GM21360 (cell line): ENCODE measurements around the gene RAB6C.
"Not testable (repeated sequence)": the region's sequence is repeated elsewhere in the genome, so short reads cannot be mapped to it uniquely, and the experiment has no call there.

Experiments used
- ATAC-seq: cut with Tn5 transposase; IDR thresholded peaks from one replicate; pipeline ENCODE4 v1.9.1; 2021; ENCODE audit warnings: mild to moderate bottlenecking, moderate library complexity; ENCODE audit not compliant: unreplicated experiment

RAB6C gene

DNA sequence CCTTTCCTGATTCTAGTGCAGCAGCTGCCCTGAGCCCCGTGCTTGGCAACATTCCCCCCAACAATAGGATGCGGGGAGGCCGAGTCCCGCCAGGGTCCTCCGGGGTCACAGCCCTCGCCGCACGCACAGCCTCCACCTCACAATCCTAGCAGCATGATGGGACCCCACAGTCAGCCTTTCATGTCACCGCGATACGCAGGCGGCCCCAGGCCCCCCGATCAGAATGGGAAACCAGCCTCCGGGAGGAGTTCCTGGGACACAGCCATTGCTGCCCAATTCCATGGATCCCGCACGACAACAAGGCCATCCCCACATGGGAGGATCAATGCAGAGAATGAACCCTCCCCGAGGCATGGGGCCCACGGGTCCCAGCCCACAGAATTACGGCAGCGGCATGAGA is 13.7 kb downstream of the RAB6C start:
- not testable (repeated sequence) for ATAC-seq

DNA sequence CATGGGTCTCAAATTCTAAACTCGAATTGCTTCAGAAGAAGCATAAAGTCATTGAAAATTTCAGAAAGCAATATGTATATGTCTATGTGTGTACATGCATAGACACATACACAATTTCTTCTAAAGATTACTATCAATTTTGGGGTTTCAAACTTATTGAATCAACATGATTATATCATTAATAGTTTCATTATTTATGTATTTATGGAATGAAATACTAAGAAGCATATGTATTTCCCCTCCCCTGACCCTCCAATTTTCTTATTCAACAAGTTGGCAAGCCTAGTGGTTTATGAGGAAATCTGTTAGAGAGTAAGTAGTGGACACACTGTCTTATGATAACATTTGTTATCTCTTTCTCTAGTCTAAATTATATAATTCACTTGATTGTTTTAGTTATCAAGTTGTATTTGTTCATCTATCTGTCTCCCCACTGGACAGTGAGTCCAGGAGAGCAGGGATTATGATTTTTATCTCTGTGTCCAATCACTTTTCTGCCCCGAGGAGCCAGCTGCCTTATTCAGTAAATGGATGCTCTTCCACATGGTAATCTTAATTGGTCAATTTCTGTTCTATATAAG is 17.3 kb downstream of the RAB6C start:
- not testable (repeated sequence) for ATAC-seq

DNA sequence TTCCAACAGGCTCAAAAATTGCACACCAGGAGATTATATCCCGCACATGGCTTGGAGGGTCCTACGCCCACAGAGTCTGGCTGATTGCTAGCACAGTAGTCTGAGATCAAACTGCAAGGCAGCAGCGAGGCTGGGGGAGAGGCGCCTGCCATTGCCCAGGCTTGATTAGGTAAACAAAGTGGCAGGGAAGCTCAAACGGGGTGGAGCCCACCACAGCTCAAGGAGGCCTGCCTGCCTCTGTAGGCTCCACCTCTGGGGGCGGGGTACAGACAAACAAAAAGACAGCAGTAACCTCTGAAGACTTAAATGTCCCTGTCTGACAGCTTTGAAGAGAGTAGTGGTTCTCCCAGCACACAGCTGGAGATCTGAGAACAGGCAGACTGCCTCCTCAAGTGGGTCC is 19.3 kb downstream of the RAB6C start:
- not testable (repeated sequence) for ATAC-seq

DNA sequence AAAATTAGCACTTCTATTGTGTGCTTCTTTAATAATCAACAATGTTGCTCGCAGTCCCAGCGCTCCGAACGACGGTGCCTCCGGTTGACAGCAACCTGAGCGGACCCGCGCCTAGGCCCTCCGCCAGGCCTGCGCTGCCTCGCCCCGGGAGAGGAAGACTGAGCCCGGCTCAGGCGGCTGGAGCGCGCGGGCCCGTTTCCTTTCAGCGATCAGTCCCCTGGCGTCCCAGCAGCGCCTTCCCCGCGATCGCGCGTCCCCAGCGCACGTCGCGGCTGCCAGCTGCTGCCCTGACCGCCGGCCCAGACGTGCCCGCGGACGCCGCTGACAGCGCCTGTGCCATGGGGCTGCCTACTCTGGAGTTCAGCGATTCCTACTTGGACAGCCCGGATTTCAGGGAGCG is 26.4 kb downstream of the RAB6C start:
- not testable (repeated sequence) for ATAC-seq

DNA sequence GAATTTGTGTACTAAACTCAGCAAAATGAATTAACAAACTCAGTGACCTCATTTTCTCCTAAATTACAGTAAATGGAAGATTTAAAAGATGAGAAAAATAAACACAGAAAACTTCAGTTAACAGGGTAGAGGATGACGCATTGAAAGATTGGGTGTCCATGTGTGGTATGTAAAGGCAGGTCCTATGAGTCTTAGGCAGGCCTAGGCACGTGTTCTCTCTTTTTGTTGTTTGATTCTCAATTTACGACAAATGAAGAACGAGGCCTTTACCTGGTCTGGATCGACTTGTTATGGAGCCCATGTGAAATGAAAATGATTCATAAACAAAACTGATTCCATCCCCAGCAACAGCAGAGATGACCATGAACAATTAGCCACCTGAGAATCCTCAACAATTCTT is 37.2 kb downstream of the RAB6C start:
- ATAC-seq: not testable (repeated sequence)

DNA sequence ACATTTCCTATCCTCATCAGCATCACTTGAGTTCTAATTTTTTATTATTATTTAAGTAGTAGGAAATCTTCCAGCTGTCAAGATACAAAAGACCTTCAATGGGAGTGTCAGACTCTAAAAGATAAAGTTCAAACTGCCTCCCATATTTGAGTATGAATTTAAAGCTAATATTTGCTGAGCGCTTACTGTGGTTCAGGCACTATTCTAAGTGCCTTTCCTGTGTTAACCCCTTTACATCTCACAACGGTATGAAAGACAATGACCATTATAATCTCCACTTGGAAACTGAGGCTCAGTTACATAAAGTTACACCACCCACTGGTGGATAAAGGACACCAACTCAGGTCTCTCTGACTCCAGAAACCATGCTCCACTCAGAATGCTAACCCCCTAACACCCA is 39.9 kb downstream of the RAB6C start:
- no peak for ATAC-seq

DNA sequence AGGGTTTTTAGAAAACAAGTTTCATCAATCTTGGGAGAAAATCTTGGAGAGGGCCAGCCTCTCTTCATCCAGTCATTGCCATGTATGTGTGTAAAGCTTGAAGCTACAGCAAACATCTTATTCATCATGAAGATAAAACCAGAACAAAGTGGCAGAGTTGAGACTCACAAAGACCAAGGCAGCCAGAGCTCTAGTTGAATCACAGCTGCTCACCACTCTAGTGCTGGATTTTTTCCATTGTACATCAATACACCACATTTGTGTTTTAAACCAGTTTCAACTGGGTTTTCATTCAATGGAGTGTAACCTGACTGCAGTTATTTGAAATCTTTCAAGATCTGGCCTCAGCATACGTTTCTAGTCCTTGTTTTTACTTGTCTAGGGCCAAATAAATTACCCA is 40.6 kb downstream of the RAB6C start:
- not testable (repeated sequence) for ATAC-seq

DNA sequence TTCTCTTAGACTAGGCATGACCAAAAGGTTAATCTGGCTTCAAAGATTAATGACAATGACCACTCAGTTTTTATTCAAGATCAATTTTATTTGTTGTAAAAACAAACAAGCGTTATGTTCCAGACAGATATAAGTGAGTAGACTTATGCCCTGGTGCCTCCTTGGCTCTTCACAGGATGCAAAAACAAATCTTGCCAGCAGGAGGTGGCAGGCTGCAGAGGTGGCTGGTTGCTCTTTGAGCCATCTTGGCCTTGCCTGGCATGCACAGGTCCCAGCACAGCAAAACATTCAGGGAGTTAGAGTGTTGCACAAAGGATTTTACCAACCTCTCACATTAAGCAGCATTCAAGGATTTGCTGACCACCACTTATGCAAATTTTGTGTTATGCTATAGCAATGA is 46.5 kb downstream of the RAB6C start:
- not testable (repeated sequence) for ATAC-seq
